Neural cell (in vitro differentiated cells): Measurements from ENCODE around the gene TBC1D16. TPM values are rescaled to one million over a fixed set of nuclear protein-coding genes. Genes with fewer than 3 reads are reported as not detected.

Experiments used
- H2AFZ ChIP-seq: fragments of 200-600, 300-800 bp; sonication (generic), shearing (Covaris generic); 2 replicates; pipeline ENCODE4 v1.6.0; 2014; ENCODE audit warnings: low read depth, mild to moderate bottlenecking, antibody characterized with exemption, low read length, moderate library complexity
- H3F3A ChIP-seq: fragments of 200-600 bp; shearing (Covaris generic); 2 replicates; pipeline ENCODE4 v1.6.1; 2016; ENCODE audit warnings: mild to moderate bottlenecking, moderate library complexity, mixed read lengths, antibody characterized with exemption, low read length; ENCODE audit not compliant: insufficient read depth, poor library complexity, severe bottlenecking
- H3K27ac ChIP-seq: fragments of 200-600, 300-800 bp; sonication (generic), shearing (Covaris generic); 2 replicates; pipeline ENCODE4 v1.5.1; 2014; ENCODE audit warnings: mild to moderate bottlenecking, low read length, moderate library complexity
- H3K27me3 ChIP-seq: fragments of 300-800, 200-600 bp; sonication (generic), shearing (Covaris generic); 2 replicates; pipeline ENCODE4 v1.6.0; 2014; ENCODE audit warnings: mild to moderate bottlenecking, low read depth, low read length, moderate library complexity; ENCODE audit not compliant: insufficient read depth
- H3K36me3 ChIP-seq: fragments of 300-800, 200-600 bp; sonication (generic), shearing (Covaris generic); 2 replicates; pipeline ENCODE4 v1.5.1; 2014; ENCODE audit warnings: mild to moderate bottlenecking, antibody characterized with exemption, low read length, moderate library complexity; ENCODE audit not compliant: insufficient read depth
- H3K4me2 ChIP-seq: fragments of 300-800, 200-600 bp; sonication (generic), shearing (Covaris generic); 2 replicates; pipeline ENCODE4 v1.6.0; 2014; ENCODE audit warnings: mild to moderate bottlenecking, low read length
- H3K4me3 ChIP-seq: fragments of 300-800, 200-600 bp; sonication (generic), shearing (Covaris generic); 2 replicates; pipeline ENCODE4 v1.5.1; 2014; ENCODE audit warnings: mild to moderate bottlenecking, low read length, moderate library complexity
- H3K79me2 ChIP-seq: fragments of 200-600 bp; shearing (Covaris generic); replicated peaks from 2 replicates; pipeline ENCODE4 v1.6.0; 2014; ENCODE audit warnings: mild to moderate bottlenecking, low read length, moderate library complexity; ENCODE audit not compliant: insufficient read depth
- H3K9ac ChIP-seq: fragments of 300-800, 200-600 bp; sonication (generic), shearing (Covaris generic); 2 replicates; pipeline ENCODE4 v1.6.1; 2016; ENCODE audit warnings: mild to moderate bottlenecking, low read length, mixed read lengths
- H3K9me2 ChIP-seq: fragments of 200-600 bp; shearing (Covaris generic); 2 replicates; pipeline ENCODE4 v1.6.1; 2016; ENCODE audit warnings: mild to moderate bottlenecking, low read length, mixed read lengths; ENCODE audit not compliant: insufficient read depth
- H3K9me3 ChIP-seq: fragments of 200-600, 300-800 bp; sonication (generic), shearing (Covaris generic); 2 replicates; pipeline ENCODE4 v1.6.1; 2016; ENCODE audit warnings: mild to moderate bottlenecking, mixed run types, low read length, moderate library complexity, mixed read lengths
- H4K20me1 ChIP-seq: fragments of 200-600 bp; shearing (Covaris generic); 2 replicates; pipeline ENCODE4 v1.6.1; 2016; ENCODE audit warnings: mild to moderate bottlenecking, mixed run types; ENCODE audit not compliant: insufficient read depth
- CTCF ChIP-seq: fragments of 450-650 bp; IDR thresholded peaks from 2 replicates; pipeline ENCODE4 v1.5.1; 2014; ENCODE audit warnings: antibody characterized with exemption, mild to moderate bottlenecking, moderate library complexity; ENCODE audit not compliant: poor library complexity, severe bottlenecking
- EP300 ChIP-seq: fragments of 450-650 bp; conservative IDR thresholded peaks from 2 replicates; pipeline ENCODE4 v1.6.1; 2014; ENCODE audit warnings: antibody characterized with exemption, mild to moderate bottlenecking, moderate library complexity; ENCODE audit not compliant: poor library complexity, severe bottlenecking
- EZH2 ChIP-seq: fragments of 200-600, 300-800 bp; shearing (Covaris generic), sonication (generic); IDR thresholded peaks from 2 replicates; pipeline ENCODE4 v1.6.1; 2014; ENCODE audit warnings: antibody characterized with exemption, low read length, borderline replicate concordance, mild to moderate bottlenecking; ENCODE audit not compliant: insufficient read depth, poor library complexity, severe bottlenecking
- MXI1 ChIP-seq: fragments of 450-650 bp; conservative IDR thresholded peaks from 2 replicates; pipeline ENCODE4 v1.6.1; 2014; ENCODE audit warnings: antibody characterized with exemption, mild to moderate bottlenecking; ENCODE audit not compliant: poor library complexity, severe bottlenecking
- POLR2AphosphoS5 ChIP-seq: IDR thresholded peaks from 2 replicates; pipeline ENCODE4 v1.6.1; 2012
- RAD21 ChIP-seq: fragments of 450-650 bp; conservative IDR thresholded peaks from 2 replicates; pipeline ENCODE4 v1.6.1; 2014; ENCODE audit warnings: antibody characterized with exemption, mild to moderate bottlenecking, moderate library complexity
- REST ChIP-seq: IDR thresholded peaks from 2 replicates; pipeline ENCODE4 v1.6.1; 2012; ENCODE audit warnings: borderline replicate concordance
- SMC3 ChIP-seq: fragments of 450-650 bp; conservative IDR thresholded peaks from 2 replicates; pipeline ENCODE4 v1.6.1; 2014; ENCODE audit warnings: antibody characterized with exemption, mild to moderate bottlenecking, moderate library complexity; ENCODE audit not compliant: poor library complexity
- TAF1 ChIP-seq: IDR thresholded peaks from 2 replicates; pipeline ENCODE4 v1.6.1; 2012; ENCODE audit warnings: low read depth
- polyA plus RNA-seq: library from polyadenylated mRNA; depleted of rRNA; stranded (reverse); fragments of >200 nt; gene quantifications from 2 replicates; pipeline ENCODE4 v1.2.3, GENCODE V29; 2014

TBC1D16 gene
- polyA plus RNA-seq, 1 donor from 2014 or later, result 19.8 TPM

- Histone ChIP-seq H4K20me1 (no peaks in the 10 kb centered on the region), H3K27me3 (no peaks in the 10 kb centered on the region), H3K36me3 (no peaks in the 10 kb centered on the region), H3K4me3 (no peak overlapping the region), H3K79me2 (peaks cover 8% of the 10 kb centered on the region), H3K9me3 (peaks cover 8% of the 10 kb centered on the region), H3F3A (no peaks in the 10 kb centered on the region), H3K9me2 (no peaks in the 10 kb centered on the region), H2AFZ (no peak overlapping the region), H3K9ac (no peak overlapping the region), H3K27ac (no peak overlapping the region), H3K4me2 (no peak overlapping the region)
- no peak for TF ChIP-seq MXI1
- no peak for TF ChIP-seq RAD21
- TF ChIP-seq EP300, result no peak
- TF ChIP-seq CTCF, result no peak
These were observed 74.7 kb downstream of the TBC1D16 start for GRCh38 chr17:79960788-79961522.

DNA sequence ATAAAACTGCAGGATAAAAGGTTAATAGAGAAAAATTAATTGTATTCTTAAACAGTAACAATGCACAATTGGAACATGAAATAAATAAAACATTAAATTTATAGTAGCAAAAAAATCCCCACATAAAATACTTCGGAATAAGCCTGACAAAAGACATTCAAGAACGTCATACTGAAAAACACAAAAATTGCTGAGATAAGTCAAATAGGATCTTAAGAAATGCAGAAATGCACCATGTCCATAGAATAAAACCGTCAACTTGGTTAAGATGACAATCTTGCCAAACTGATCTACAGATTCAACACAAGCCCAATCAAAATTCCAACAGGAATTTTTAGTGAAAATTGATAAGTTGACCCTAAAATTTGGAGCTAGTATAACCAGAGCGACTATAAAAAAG is 76.6 kb downstream of the TBC1D16 start:
- no peaks in the 10 kb centered on the region for H3K27me3 ChIP-seq
- H3F3A ChIP-seq, result no peaks in the 10 kb centered on the region
- H3K9me3 ChIP-seq, result peaks cover 8% of the 10 kb centered on the region
- no peak overlapping the region for H3K4me3 ChIP-seq
- H3K79me2 ChIP-seq, result peaks cover 8% of the 10 kb centered on the region
- no peak overlapping the region for H3K27ac ChIP-seq
- H3K9me2 ChIP-seq, result no peaks in the 10 kb centered on the region
- H3K36me3 ChIP-seq, result no peaks in the 10 kb centered on the region
- no peak overlapping the region for H3K9ac ChIP-seq
- H4K20me1 ChIP-seq, result no peaks in the 10 kb centered on the region
- TF ChIP-seq RAD21, result no peak
- no peak for TF ChIP-seq POLR2AphosphoS5
- TF ChIP-seq CTCF, result no peak
- no peak for TF ChIP-seq MXI1
- TF ChIP-seq TAF1, result no peak
- TF ChIP-seq SMC3, result no peak
- no peak for TF ChIP-seq EP300
- no peak for TF ChIP-seq REST
- TF ChIP-seq EZH2, result no peak
- no peak overlapping the region for H2AFZ ChIP-seq
- no peak overlapping the region for H3K4me2 ChIP-seq
